PC-3 (cell line): ENCODE data around the gene CCNDBP1. TPM values are rescaled to one million over a fixed set of nuclear protein-coding genes. Genes with fewer than 3 reads are reported as not detected.
A peak's percentile ranks its signal among the peaks of the same experiment; 100 is the strongest.

Experiments used
- ATAC-seq: fragments of 200-7000 bp; cut with Tn5 transposase; 2 replicates; pipeline ENCODE4 v1.9.1; 2020; ENCODE audit warnings: mild to moderate bottlenecking, moderate library complexity
- Bru-seq: library from RNA; stranded (reverse); fragments of 400-500 nt; gene quantifications from one replicate; lab custom pipeline; 2021; lab: Mats Ljungman, UMichigan
- BruChase-seq, 2 experiments: library from RNA; stranded (reverse); fragments of 400-500 nt; gene quantifications; one replicate each; lab custom pipeline; 2021; lab: Mats Ljungman, UMichigan
- BruUV-seq: library from RNA; stranded (reverse); fragments of 400-500 nt; replicated peaks from 2 replicates; lab custom pipeline; 2021; lab: Mats Ljungman, UMichigan
- CTCF ChIA-PET: fragments of 300-600 bp; sonication (Branson Sonifier 250); formaldehyde crosslinking; loops from one replicate; lab custom pipeline; 2022; ENCODE audit warnings: antibody characterized with exemption; lab: Charles Lee
- POLR2A ChIA-PET: fragments of 300-600 bp; sonication (Branson Sonifier 250); formaldehyde crosslinking; loops from one replicate; lab custom pipeline; 2022; ENCODE audit warnings: antibody characterized with exemption; ENCODE audit not compliant: unreplicated experiment; lab: Charles Lee
- DNase-seq: peaks from one replicate; pipeline ENCODE4 v3.0.0-alpha.2; 2015
- H2AFZ ChIP-seq: fragments of 300-600 bp; sonication (generic); 2 replicates; pipeline ENCODE4 v1.6.0; 2016; ENCODE audit warnings: antibody characterized with exemption, low read length
- H3F3A ChIP-seq: fragments of 300-600 bp; sonication (generic); one replicate; pipeline ENCODE4 v1.6.0; 2017; ENCODE audit warnings: antibody characterized with exemption, low read length, control low read depth, mild to moderate bottlenecking; ENCODE audit not compliant: unreplicated experiment
- H3K27ac ChIP-seq: fragments of 300-600 bp; sonication (generic); 2 replicates; pipeline ENCODE4 v1.5.1; 2016; ENCODE audit warnings: mild to moderate bottlenecking, low read length
- H3K27me3 ChIP-seq: fragments of 300-600 bp; sonication (generic); 2 replicates; pipeline ENCODE4 v1.6.1; 2016; ENCODE audit warnings: low read length, mixed read lengths
- H3K36me3 ChIP-seq: fragments of 300-600 bp; sonication (generic); 2 replicates; pipeline ENCODE4 v1.6.1; 2016; ENCODE audit warnings: low read depth, mixed run types, low read length, mixed read lengths
- H3K4me1 ChIP-seq: fragments of 300-600 bp; sonication (generic); 2 replicates; pipeline ENCODE4 v1.5.1; 2016; ENCODE audit warnings: low read length; ENCODE audit not compliant: insufficient read depth
- H3K4me2 ChIP-seq: fragments of 300-600 bp; sonication (generic); 2 replicates; pipeline ENCODE4 v1.6.0; 2016; ENCODE audit warnings: low read length
- H3K4me3 ChIP-seq: fragments of 300-600 bp; sonication (generic); 2 replicates; pipeline ENCODE4 v1.5.1; 2016; ENCODE audit warnings: mild to moderate bottlenecking, low read length, mixed read lengths
- H3K79me2 ChIP-seq: fragments of 300-600 bp; sonication (generic); 2 replicates; pipeline ENCODE4 v1.6.1; 2017; ENCODE audit warnings: low read length, mixed read lengths
- H3K9ac ChIP-seq: fragments of 300-600 bp; sonication (generic); 2 replicates; pipeline ENCODE4 v1.6.0; 2016; ENCODE audit warnings: mild to moderate bottlenecking, low read length
- H3K9me2 ChIP-seq: fragments of 300-600 bp; sonication (generic); replicated peaks from 2 replicates; pipeline ENCODE4 v1.6.1; 2016; ENCODE audit warnings: mixed run types, low read length, mixed read lengths
- H3K9me3 ChIP-seq: fragments of 300-600 bp; sonication (generic); 2 replicates; pipeline ENCODE4 v1.6.1; 2016; ENCODE audit warnings: low read length, mixed read lengths
- H4K20me1 ChIP-seq: fragments of 300-600 bp; sonication (generic); 2 replicates; pipeline ENCODE4 v1.6.1; 2016; ENCODE audit warnings: low read length, mixed read lengths
- EZH2 ChIP-seq: fragments of 300-600 bp; sonication (generic); IDR thresholded peaks from one replicate; pipeline ENCODE4 v1.6.1; 2017; ENCODE audit warnings: antibody characterized with exemption, mild to moderate bottlenecking, low read length; ENCODE audit not compliant: unreplicated experiment
- EZH2phosphoT487 ChIP-seq: fragments of 300-600 bp; sonication (generic); IDR thresholded peaks from 2 replicates; pipeline ENCODE4 v1.6.1; 2018; ENCODE audit warnings: mild to moderate bottlenecking, antibody characterized with exemption, low read length, borderline replicate concordance
- intact Hi-C: fragments of 100-400 bp; cut with micrococcal nuclease; formaldehyde crosslinking; loops from 2 replicates; pipeline ENCODE4 v1.9.0; 2023
- long read RNA-seq: library from polyadenylated mRNA; unstranded; transcript quantifications from one replicate; pipeline ENCODE4 v2.0.0, GENCODE V29; 2021; ENCODE audit not compliant: unreplicated experiment
- total RNA-seq: library from RNA; depleted of rRNA; stranded (reverse); fragments of >200 nt; gene quantifications from 2 replicates; pipeline ENCODE4 v1.2.3, GENCODE V29; 2014; rRNA removed
- TF ChIP-seq, protein P1 (sequence below): fragments of 300-600 bp; sonication (generic); conservative IDR thresholded peaks from 2 replicates; pipeline ENCODE4 v1.5.1; 2017; ENCODE audit warnings: antibody characterized with exemption, low read depth, mild to moderate bottlenecking, low read length

Gene CCNDBP1
- total RNA-seq (34.3 and 38.5 TPM in 2 replicates), Bru-seq, nascent RNA (percentile 76 among the genes with signal in this experiment), BruChase-seq, experiment 1, labeled RNA remaining after a 6-hour chase (percentile 68 among the genes with signal in this experiment), BruChase-seq, experiment 2, labeled RNA remaining after a 2-hour chase (percentile 75 among the genes with signal in this experiment)
- long read RNA-seq, transcript CCNDBP1-201 (11 exons, 3,660 nt), result major isoform, 89 of 115 reads
- long read RNA-seq, partial matches to known transcripts, result 13 of 115 reads
- long read RNA-seq, other reads (novel, unspliced or antisense), result 9 of 115 reads

DNA sequence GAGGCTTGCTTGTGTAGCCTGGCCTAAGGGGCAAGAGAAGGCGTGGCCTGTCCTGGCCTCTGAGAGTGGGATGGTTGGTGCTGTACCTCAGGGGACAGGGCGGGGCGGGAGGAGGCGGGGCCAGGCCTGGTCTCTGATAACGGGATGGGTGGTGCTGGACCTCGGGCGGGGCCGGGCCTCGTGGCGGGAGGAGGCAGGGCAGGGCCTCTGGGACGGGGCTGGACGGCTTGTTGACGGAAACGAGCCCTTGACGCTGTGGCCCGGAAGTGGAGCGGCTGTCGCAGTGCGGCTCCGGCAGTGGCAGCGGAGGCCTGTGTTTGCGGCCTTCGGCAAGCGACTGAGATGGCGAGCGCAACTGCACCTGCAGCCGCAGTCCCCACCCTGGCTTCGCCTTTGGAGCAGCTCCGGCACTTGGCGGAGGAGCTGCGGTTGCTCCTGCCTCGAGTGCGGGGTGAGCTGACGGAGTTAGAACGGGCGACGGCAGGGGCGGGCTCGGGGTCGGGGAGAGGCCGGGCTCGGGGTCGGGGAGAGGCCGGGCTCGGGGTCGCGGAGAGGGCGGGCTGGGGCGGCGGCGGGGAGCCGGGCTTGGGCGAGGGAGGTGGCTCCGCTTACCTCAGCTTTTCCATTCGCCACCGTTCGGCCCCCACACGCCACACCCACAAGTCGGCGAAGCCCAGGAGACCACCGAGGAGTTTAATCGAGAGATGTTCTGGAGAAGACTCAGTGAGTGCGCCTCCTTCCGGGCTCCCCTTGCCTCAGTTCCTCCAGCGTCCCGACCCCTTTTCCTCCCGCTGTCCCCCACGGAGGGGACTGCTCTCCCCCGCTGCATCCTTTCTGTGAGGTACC lies at the start of gene CCNDBP1:
TSS of gene CCNDBP1 (plus strand) at position 247 of the 846 bp plus-strand sequence. CDS start at position 343, 96 bp downstream.
- H3K27ac ChIP-seq, result peak within 1 kb of the TSS; percentile 41
- H3K27me3 ChIP-seq, result no peaks in the 10 kb centered on the region
- H4K20me1 ChIP-seq, result no peaks in the 10 kb centered on the region
- peak within 1 kb of the TSS; percentile 85 for H2AFZ ChIP-seq
- no peaks in the 10 kb centered on the region for H3K9me2 ChIP-seq
- H3F3A ChIP-seq, result no peaks in the 10 kb centered on the region
- intact Hi-C loops, result loop anchor here (2.0 to 10.0 kb wide), 3 partner anchors 51 to 481 kb away; partner anchors contain the start of gene UBR1
- ATAC-seq (peak; percentile 93), DNase-seq (peak; percentile 91)
- TF ChIP-seq EZH2 (no peak), EZH2phosphoT487 (no peak)
- TF ChIP-seq, protein P1, sequence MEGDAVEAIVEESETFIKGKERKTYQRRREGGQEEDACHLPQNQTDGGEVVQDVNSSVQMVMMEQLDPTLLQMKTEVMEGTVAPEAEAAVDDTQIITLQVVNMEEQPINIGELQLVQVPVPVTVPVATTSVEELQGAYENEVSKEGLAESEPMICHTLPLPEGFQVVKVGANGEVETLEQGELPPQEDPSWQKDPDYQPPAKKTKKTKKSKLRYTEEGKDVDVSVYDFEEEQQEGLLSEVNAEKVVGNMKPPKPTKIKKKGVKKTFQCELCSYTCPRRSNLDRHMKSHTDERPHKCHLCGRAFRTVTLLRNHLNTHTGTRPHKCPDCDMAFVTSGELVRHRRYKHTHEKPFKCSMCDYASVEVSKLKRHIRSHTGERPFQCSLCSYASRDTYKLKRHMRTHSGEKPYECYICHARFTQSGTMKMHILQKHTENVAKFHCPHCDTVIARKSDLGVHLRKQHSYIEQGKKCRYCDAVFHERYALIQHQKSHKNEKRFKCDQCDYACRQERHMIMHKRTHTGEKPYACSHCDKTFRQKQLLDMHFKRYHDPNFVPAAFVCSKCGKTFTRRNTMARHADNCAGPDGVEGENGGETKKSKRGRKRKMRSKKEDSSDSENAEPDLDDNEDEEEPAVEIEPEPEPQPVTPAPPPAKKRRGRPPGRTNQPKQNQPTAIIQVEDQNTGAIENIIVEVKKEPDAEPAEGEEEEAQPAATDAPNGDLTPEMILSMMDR, result peak; percentile 47
- CTCF ChIA-PET, result interaction anchor here (0.6 to 0.7 kb wide), 2 partner anchors 16 to 42 kb away, joined by 5 to 14 read pairs; no protein-coding TSS in a partner anchor
- H3K79me2 ChIP-seq, result peaks cover 6% of the 10 kb centered on the region; the same call in 1 of the 2 replicates
- no peaks in the 10 kb centered on the region; the same call in 1 of the 2 replicates for H3K36me3 ChIP-seq
- H3K9me3 ChIP-seq, result no peaks in the 10 kb centered on the region
- H3K4me2 ChIP-seq, result peak within 1 kb of the TSS; percentile 96
- BruUV-seq, result no TSS peak
- POLR2A ChIA-PET, result no interaction called here
- H3K9ac ChIP-seq, result peak within 1 kb of the TSS; percentile 62
- H3K4me1 ChIP-seq, result peaks cover 24% of the 10 kb centered on the region
- H3K4me3 ChIP-seq, result peak within 1 kb of the TSS; percentile 92

DNA sequence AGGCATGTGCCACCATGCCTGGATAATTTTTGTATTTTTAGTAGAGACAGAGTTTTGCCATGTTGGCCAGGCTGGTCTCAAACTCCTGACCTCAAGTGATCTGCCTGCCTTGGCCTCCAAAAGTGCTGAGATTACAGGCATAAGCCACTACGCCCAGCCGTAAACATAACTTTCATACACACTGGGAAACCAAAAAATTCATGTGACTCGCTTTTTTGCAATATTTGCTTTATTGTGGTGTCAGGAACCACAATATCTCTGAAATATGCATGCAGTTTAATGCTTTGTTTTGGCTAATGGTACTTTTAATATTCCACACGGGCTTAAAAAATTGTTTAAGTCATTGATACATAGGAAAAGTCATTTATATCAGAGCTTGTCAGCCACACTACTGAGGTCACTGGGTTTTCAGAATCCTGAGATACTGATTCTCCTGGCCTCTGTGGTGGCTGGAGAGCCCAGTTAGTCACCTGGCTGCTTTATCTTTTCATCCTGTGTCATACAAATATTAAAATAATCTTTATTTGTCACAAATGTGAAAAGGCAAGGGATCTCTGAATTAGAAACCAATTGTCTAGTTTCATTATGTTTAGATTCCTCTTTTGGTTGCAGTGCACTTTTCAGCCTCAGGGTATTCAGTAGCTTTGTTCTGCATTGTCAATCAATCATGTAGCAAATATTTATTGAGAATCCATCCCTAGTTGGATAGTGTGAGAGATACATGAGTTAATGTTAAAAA lies 41.8 kb upstream of the CCNDBP1 start:
- H3K79me2 ChIP-seq, result no peaks in the 10 kb centered on the region
- H3K4me2 ChIP-seq, result no peak overlapping the region; the same call in 1 of the 2 replicates
- H3K36me3 ChIP-seq, result peaks cover 20% of the 10 kb centered on the region
- no peaks in the 10 kb centered on the region for H3F3A ChIP-seq
- H3K27ac ChIP-seq, result 0 out of 2 replicates have a peak overlapping the region, but pooled peaks have one; percentile 16
- H3K9me2 ChIP-seq, result no peaks in the 10 kb centered on the region
- H3K27me3 ChIP-seq, result no peaks in the 10 kb centered on the region
- intact Hi-C loops, result no loop called here
- no TSS peak for BruUV-seq
- POLR2A ChIA-PET, result no interaction called here
- CTCF ChIA-PET, result interaction anchor here (0.6 kb wide), 1 partner anchor 42 kb away, joined by 14 read pairs; the partner anchor contains the start of gene CCNDBP1
- no peak overlapping the region for H3K4me3 ChIP-seq
- H3K4me1 ChIP-seq, result peaks cover 13% of the 10 kb centered on the region; the same call in 1 of the 2 replicates
- no peak overlapping the region for H3K9ac ChIP-seq
- DNase-seq, result peak; percentile 68
- H4K20me1 ChIP-seq, result no peaks in the 10 kb centered on the region
- H2AFZ ChIP-seq, result no peak overlapping the region
- H3K9me3 ChIP-seq, result no peaks in the 10 kb centered on the region
- no peak for TF ChIP-seq EZH2
- TF ChIP-seq, protein P1, result no peak
- TF ChIP-seq EZH2phosphoT487, result no peak
- peak; percentile 78 for ATAC-seq
